Fibroblast of lung (primary cell): ENCODE data around the gene WNT3A.

Experiments used
- EZH2 ChIP-seq: IDR thresholded peaks from 2 replicates; pipeline ENCODE4 v1.5.1; 2012; ENCODE audit warnings: low read length, control low read depth, mild to moderate bottlenecking; ENCODE audit errors: missing control alignments
- TF ChIP-seq, protein P1 (sequence below), 2 donors: IDR thresholded peaks in 1 of 2; conservative IDR thresholded peaks in 1 of 2; 1 replicate in 1 of 2; 2 replicates in 1 of 2; pipeline ENCODE4 v1.5.1; 2011 to 2012; ENCODE audit warnings: low read length in 2 of 2, control low read depth in 1 of 2, inconsistent platforms in 1 of 2, low read depth in 1 of 2, mild to moderate bottlenecking in 1 of 2

DNA sequence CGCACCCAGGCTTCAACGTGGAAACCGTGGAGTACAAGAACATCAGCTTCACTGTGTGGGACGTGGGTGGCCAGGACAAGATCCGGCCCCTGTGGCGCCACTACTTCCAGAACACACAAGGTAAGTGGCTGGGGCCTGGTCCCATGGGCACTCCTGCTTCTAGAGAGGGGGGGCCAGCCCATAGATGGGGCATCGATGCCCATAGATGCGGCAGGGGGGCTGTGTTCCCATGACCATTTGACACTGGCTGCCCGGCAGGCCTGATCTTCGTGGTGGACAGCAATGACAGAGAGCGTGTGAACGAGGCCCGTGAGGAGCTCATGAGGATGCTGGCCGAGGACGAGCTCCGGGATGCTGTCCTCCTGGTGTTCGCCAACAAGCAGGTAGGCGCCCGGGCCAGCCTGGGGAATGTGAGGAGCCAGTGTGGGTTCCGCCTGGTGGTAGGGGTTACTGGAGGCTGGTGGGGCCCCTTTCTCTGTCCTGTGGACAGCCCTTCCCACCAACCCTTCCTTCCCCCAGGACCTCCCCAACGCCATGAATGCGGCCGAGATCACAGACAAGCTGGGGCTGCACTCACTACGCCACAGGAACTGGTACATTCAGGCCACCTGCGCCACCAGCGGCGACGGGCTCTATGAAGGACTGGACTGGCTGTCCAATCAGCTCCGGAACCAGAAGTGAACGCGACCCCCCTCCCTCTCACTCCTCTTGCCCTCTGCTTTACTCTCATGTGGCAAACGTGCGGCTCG, 90.7 kb downstream of the WNT3A start:
- TF ChIP-seq, protein P1, sequence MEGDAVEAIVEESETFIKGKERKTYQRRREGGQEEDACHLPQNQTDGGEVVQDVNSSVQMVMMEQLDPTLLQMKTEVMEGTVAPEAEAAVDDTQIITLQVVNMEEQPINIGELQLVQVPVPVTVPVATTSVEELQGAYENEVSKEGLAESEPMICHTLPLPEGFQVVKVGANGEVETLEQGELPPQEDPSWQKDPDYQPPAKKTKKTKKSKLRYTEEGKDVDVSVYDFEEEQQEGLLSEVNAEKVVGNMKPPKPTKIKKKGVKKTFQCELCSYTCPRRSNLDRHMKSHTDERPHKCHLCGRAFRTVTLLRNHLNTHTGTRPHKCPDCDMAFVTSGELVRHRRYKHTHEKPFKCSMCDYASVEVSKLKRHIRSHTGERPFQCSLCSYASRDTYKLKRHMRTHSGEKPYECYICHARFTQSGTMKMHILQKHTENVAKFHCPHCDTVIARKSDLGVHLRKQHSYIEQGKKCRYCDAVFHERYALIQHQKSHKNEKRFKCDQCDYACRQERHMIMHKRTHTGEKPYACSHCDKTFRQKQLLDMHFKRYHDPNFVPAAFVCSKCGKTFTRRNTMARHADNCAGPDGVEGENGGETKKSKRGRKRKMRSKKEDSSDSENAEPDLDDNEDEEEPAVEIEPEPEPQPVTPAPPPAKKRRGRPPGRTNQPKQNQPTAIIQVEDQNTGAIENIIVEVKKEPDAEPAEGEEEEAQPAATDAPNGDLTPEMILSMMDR (conservative IDR thresholded peaks at IDR 0.05 in 1 of 2, IDR thresholded peaks at IDR 0.05 in 1 of 2; ENCODE audit: low read depth in 1 of 2, low read length in 2 of 2), result no peak
- no peak for TF ChIP-seq EZH2
